GM18868 (cell line): Measurements from ENCODE around the gene RICTOR.

Source experiments
- ATAC-seq: cut with Tn5 transposase; IDR thresholded peaks from one replicate; pipeline ENCODE4 v1.9.1; 2021; ENCODE audit warnings: mild to moderate bottlenecking, moderate library complexity; ENCODE audit not compliant: unreplicated experiment

The RICTOR gene

GRCh38 chr5:38891563-38891962 lies 182.6 kb downstream of the RICTOR start:
- ATAC-seq: no peak

GRCh38 chr5:38889424-38889823 lies 184.8 kb downstream of the RICTOR start:
- no peak for ATAC-seq

- ATAC-seq: no peak
These were observed 186.2 kb downstream of the RICTOR start for GRCh38 chr5:38888041-38888440.
